Lung microvascular endothelial cell (primary cell): ENCODE data around the gene RPL22. TPM values are rescaled to one million over a fixed set of nuclear protein-coding genes. Genes with fewer than 3 reads are reported as not detected.
A peak's percentile ranks its signal among the peaks of the same experiment; 100 is the strongest.

ENCODE experiments used
- DNase-seq, 2 donors: peaks; one replicate each; pipeline versions ENCODE4 v3.0.0 to v3.0.0-alpha.2; 2010; ENCODE audit warnings: low read depth in 2 of 2
- total RNA-seq: library from RNA; depleted of rRNA; stranded (reverse); fragments of >200 nt; gene quantifications from 2 replicates; pipeline ENCODE4 v1.2.1, GENCODE V29; 2014

RPL22 gene
- total RNA-seq, result 149 and 152 TPM in 2 replicates

GRCh38 chr1:6199298-6200187 is at the start of gene RPL22:
RPL22 (minus strand) TSS chr1:6199595; CDS start chr1:6199573, 22 bp downstream.
- DNase-seq, result peak; percentile 99

DNA sequence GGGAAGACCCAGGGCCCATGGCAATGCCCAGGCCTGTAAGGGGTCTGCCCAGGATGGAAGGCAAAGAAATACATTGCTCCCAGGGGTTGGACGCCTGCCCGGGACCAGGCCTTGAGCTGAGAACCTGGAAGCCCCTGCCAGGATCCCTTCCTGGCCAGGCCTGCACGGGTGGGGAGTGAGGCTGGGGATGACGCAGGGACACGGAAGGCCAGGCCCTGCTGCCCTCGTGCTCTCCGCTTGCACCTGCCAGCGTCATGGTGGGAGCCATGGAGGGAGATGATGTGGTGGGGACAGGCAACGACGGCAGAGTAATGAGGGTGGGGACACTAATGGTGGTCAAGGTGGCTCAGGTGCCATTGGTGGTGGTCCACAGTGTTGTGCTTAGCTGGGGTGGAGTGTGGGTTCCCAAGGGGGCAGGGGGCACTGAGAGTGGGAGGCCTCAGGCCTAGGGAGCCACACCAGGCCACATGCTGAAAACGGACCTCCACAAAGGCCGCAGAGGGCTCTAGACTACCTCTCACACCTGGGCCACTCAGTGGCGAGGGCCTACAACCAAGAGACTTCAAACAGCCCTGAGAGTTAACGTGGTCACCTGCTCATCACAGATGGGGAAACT is 48.9 kb upstream of the RPL22 start:
- no peak for DNase-seq

DNA sequence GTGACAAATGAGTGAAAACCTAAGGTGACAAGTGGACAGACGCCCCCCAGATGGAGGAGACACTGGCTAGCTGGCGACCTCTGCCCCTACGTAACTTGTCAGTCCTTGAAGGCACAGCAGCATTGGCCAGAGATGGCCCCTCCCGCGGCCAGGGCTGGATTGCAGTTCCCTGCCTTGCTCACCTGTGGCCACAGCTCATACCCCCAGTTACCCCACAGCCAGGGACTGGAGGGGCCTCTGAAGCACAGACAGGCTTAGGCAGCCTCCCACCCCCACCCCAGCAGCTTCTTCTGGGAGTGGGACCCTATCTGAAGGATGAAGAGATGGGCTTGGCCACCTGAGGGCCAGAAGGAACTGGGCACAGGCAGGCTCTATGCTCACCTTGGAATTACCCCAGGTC is 48.3 kb upstream of the RPL22 start:
- DNase-seq, result no peak

DNA sequence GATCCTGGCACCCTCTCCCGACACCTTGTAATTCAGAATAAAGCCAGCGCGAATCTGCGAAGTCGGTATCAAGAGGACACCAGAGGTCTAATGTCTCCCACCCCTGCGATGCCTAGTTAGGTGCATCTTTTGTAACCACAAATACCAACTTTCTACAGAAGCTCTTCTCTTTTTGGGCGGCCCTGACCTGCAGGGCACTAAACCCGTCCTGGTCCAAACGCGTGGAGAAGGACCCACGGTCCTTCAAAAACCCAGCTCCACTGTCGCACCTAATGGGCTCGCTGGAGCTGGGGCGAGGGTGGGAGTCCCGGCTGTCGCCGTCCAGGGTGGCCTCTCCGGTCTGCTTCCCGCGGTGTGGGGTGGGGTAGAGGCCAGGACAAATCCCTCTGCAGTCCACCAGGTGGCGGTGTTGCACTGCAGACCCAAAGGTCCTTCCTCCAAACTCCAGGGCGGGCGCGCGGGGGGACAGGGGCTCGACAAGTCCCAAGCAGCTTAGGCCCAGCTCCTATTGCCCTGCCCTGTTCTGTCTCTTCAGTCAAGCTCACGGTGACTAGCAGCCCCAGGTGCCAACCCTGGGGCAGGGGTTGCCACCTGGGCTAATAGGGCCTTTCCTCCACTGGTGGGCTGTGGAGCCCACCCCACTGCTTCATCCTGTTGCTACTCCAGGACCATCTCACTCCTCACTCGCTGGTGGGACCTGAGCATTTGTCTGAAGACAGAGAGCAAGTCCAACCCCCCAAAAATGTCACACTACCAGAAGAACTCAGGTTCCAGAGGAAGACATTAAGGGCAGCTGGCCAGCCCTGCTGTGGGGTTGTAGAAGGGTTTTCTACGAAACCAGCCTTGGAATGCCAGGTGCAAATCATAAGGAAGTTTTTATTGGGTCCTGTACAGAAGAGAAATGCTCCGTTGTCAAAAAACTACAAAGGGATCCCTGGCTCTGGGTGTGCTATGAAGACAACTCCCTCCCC is 47.4 kb upstream of the RPL22 start:
- peak; percentile 79 to 87 for DNase-seq

- DNase-seq, result peak in 1 of 2 donors; percentile 41
Measured at GRCh38 chr1:6245869-6246496, 46.6 kb upstream of the RPL22 start.

- DNase-seq, result peak; percentile 81 to 82
Measured at GRCh38 chr1:6245086-6245868, 45.9 kb upstream of the RPL22 start.

- DNase-seq, result no peak
Measured at GRCh38 chr1:6244401-6245049, 45.1 kb upstream of the RPL22 start.

GRCh38 chr1:6243993-6244392 is 44.6 kb upstream of the RPL22 start, which contains the start of gene HES3:
HES3 (plus strand) TSS chr1:6244179; CDS start chr1:6244366, 187 bp downstream.
- no peak for DNase-seq

DNA sequence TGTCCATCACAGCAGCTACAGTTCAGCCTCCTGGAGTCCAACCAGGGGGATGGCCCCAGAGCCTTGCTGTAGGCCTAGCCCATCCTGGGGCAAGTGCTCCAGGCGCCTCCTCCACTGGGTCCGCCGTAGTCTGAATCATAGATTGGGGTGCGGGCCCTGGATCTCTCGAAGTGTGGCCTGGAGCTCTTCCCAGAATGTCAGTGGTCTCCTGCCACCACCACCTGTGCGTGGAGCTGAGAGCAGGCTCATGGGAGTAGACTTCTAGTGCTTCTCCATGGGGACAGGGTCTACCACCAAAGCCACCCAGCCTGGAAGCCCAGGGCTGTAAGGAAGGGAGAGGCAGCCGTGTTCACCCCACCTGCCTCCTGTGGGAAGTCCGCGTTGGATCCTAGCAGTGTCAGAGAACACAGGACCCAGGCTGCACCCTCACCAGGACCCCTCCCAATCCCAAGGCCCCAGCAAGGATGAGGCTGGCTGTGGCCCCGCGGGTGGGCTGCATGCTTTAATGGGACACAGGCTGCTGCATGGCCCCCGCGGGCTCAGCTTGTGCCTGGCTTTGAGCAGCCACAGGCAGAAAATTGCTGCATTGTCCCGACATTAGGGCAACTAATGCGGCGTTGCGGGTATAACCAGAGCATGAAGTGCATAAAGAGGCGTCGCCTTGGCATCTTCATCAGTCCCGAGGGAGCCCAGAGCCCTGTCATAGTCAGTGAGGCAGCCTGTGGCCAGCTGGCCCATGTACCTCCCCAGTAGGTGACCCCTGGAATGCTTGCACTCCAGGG is 43.8 kb upstream of the RPL22 start:
- no peak for DNase-seq

DNA sequence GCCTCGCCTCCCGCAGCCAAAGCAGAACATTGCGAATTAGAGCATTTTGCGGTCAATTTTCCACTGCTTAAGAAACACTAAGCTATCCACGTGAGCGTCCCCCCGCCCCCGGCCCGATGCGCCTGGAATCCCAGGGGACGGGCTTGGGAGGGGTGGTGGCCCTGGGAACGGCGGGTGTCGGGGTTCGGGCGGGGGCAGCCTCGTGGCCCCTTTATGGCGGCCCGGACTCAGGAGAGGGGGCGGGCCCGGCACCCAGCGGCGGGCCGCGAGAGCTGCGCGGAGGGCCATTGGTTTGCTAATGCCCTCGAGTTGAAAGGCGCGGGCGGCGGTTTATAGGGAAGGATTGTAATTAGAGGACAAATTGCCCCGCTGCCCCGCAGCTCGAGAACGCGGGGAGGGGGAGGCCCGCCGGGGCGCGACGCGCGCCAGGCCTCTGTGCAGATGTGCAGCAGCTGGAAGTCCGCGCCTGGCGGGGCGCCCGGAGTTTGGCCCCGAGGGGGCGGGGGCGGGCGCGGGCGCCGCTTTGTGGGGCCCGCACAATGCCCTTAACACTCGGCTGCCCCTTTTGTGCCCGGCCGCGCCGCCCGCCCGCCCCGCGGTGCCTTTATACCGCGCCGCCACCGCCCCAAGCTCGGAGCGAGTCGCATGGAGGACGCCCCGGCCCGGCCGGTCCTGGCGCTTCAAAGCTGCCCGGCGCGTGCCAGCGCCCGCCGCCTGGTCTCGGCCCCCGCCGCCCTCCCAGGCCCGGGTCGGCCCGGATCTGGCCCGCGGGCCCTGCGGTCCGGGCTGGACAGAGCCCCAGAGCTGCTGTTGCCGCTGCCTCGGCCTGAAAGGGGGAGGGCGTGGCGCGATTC is 42.7 kb upstream of the RPL22 start:
- no peak for DNase-seq

DNA sequence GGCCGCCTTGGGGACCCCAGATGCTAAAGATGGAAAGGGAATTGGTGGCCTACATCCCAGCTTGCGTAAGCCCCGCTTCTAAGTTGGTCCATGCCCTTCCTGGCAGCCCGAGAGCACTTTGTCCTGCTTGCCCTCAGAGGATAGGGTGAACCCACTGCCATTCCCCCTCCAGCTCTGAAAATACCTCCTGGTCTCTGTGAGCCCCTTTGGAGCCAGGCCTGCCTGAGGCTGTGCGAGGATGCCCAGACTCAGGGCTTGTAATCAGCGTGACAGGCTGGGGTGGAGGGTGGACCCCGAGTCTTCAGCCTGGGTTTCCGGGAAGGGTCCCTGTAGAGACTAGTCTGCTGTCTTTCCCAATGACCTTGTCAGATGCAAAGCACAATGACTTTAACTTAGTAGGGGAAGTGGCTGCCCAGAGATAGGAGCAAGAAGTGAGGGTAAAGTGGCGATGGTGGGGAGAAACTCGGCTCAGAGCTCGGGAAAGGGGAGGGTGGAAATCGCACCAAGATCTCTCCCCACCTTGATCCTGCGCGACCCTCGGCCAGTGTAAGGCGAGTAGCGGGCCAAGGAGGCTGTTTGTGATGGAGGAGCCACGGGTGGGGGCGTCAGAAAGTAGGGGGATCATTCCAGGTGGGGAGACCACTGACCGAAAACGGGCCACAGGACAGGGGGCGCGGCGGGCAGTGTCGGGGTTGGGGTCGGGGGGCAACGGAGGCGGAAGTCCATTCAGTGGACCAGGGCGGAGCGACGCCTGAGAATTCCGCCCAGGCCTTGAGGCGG is 41.9 kb upstream of the RPL22 start:
- DNase-seq, result no peak

GRCh38 chr1:6239950-6240768 is 40.8 kb upstream of the RPL22 start:
- DNase-seq, result no peak

DNA sequence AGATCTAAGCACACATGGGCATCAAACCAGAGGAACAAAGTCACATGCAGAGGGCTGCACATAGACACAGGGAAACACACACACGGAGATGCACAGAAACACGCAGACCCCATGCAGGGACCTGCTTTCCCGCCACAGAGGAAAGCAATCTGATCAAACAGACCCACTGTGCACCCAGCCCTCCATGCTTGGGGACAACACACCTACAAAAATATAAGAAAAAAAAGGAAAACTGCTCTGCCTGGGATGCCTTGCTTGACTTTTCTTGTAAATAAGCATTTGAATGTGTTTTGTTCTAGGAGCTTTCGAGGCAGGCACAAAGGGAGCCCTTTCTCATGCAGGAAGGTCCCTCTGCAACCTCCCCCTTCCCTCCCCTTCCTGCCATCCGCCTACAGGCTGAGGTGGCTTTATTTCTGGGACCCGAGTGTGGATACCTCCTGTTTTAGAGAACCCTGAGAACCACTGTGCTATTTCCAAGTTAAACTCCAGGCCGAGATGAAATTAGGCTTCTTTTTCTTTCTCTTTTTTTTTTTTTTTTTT is 39.9 kb upstream of the RPL22 start:
- no peak for DNase-seq

DNA sequence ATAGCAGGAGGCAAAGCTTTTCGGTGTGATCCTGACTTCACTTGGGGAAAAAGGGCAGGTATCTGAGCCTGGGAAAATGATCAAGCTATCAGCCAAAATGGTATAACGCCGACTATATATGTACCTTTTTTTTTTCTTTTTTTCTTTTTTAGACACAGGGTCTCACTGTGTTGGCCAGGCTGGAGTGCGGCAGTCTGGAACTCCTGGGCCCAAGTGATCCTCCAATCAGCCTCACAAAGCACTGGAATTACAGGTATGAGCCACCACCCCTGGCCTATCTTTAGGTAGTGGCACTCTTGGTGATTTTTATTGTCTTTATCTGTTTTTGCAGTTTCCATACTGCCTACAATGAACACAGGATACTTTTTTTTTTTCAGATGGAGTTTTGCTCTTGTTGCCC is 37.7 kb upstream of the RPL22 start:
- no peak for DNase-seq

DNA sequence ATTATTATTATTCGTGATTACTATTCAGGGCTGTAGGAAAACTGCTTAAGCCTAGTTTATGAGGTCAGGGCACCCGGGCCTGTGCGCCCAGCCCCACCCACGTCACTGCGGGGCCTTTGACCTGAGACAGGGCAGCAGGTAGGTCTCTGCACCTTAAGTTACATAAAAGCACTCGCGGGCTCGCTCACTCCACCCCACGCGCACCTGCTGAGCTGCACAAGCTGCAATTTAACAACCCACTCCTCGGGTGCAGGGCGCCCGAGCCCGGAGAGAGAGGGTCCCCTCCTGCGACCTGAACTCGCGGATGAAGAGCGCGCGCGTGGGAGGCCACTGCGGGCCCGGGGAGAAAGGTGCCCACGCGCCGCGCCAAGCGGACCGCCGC is 35.9 kb upstream of the RPL22 start:
- DNase-seq, result no peak
